ENCODE measurements around the gene CIDEC.

Gene CIDEC

GRCh38 chr3:9918261-9919038 lies 38.4 kb upstream of the CIDEC start:
- Histone ChIP-seq H3K27ac (ENCODE audit: extremely low read depth, low read depth, low read length) (no peak overlapping the region), H3K4me3 (ENCODE audit: low read depth, low read length) (no peak overlapping the region), H3K36me3 (ENCODE audit: control insufficient read depth in 2 of 2, insufficient read depth in 1 of 2, low read length in 2 of 2) (no peaks in the 10 kb centered on the region), H3K4me1 (ENCODE audit: control insufficient read depth, insufficient read depth, low read length) (peaks cover 12% of the 10 kb centered on the region), H3K9me3 (ENCODE audit: control insufficient read depth, insufficient read depth, low read depth, low read length) (no peaks in the 10 kb centered on the region)
- ChIA-PET CTCF (interaction anchor here (1.4 kb wide), 1 partner anchor 12 kb away, joined by 3 read pairs; no protein-coding TSS in a partner anchor), POLR2A (no interaction called here)
- TF ChIP-seq ZNF394 (tag by site-specific recombination; IDR thresholded peaks at IDR 0.05; ENCODE audit: borderline replicate concordance), result peak; percentile 33; the same call in 1 of the 2 replicates
- TF ChIP-seq ZNF202 (tag by site-specific recombination; IDR thresholded peaks at IDR 0.05; ENCODE audit: borderline replicate concordance), result no peak
- TF ChIP-seq ZNF335 (tag by site-specific recombination; conservative IDR thresholded peaks at IDR 0.05), result peak; percentile 58; the same call in 1 of the 2 replicates
- TF ChIP-seq ZNF19 (tag by site-specific recombination; IDR thresholded peaks at IDR 0.05; ENCODE audit: low read depth), result no peak
- no peak for TF ChIP-seq ZNF16 (tag by site-specific recombination; IDR thresholded peaks at IDR 0.05; ENCODE audit: low read depth)

- Histone ChIP-seq H3K4me1 (ENCODE audit: control insufficient read depth, insufficient read depth, low read length) (peaks cover 12% of the 10 kb centered on the region), H3K27ac (ENCODE audit: extremely low read depth, low read depth, low read length) (no peak overlapping the region), H3K9me3 (ENCODE audit: control insufficient read depth, insufficient read depth, low read depth, low read length) (no peaks in the 10 kb centered on the region), H3K4me3 (ENCODE audit: low read depth, low read length) (no peak overlapping the region), H3K36me3 (ENCODE audit: control insufficient read depth in 2 of 2, insufficient read depth in 1 of 2, low read length in 2 of 2) (no peaks in the 10 kb centered on the region)
- ChIA-PET CTCF (interaction anchor here (0.7 to 1.4 kb wide), 2 partner anchors 13 to 69 kb away, joined by 3 read pairs; no protein-coding TSS in a partner anchor), POLR2A (interaction anchor here (2.6 kb wide), 1 partner anchor 14 kb away, joined by 23 read pairs; the partner anchor contains the start of gene CRELD1)
- no peak for TF ChIP-seq ZNF169 (tag by site-specific recombination; IDR thresholded peaks at IDR 0.05)
- no peak for TF ChIP-seq ZNF2 (tag by site-specific recombination; IDR thresholded peaks at IDR 0.05)
- no peak for TF ChIP-seq KLF10 (tag by site-specific recombination; IDR thresholded peaks at IDR 0.05)
- no peak for TF ChIP-seq ZFP37 (tag by site-specific recombination; IDR thresholded peaks at IDR 0.05)
- TF ChIP-seq ZNF626 (tag by site-specific recombination; IDR thresholded peaks at IDR 0.05), result no peak
- TF ChIP-seq ZNF26 (tag by site-specific recombination; IDR thresholded peaks at IDR 0.05), result no peak
- TF ChIP-seq ZNF239 (tag by site-specific recombination; IDR thresholded peaks at IDR 0.05), result no peak
- TF ChIP-seq PRDM10 (tag by site-specific recombination; IDR thresholded peaks at IDR 0.05), result no peak
- no peak for TF ChIP-seq ZEB2 (tag by site-specific recombination; IDR thresholded peaks at IDR 0.05)
- no peak for TF ChIP-seq ZNF302 (tag by site-specific recombination; IDR thresholded peaks at IDR 0.05; ENCODE audit: low read depth)
- no peak for TF ChIP-seq FEZF1 (tag by site-specific recombination; IDR thresholded peaks at IDR 0.05)
- TF ChIP-seq ZNF223 (tag by site-specific recombination; IDR thresholded peaks at IDR 0.05), result no peak
- TF ChIP-seq ZNF704 (tag by site-specific recombination; IDR thresholded peaks at IDR 0.05), result no peak
- no peak for TF ChIP-seq ZNF341 (tag by site-specific recombination; IDR thresholded peaks at IDR 0.05; ENCODE audit: low read depth)
- no peak for TF ChIP-seq ZBTB10 (tag by site-specific recombination; IDR thresholded peaks at IDR 0.05)
These were observed 37.8 kb upstream of the CIDEC start for GRCh38 chr3:9917820-9918219.
